PC-9 (cell line): ENCODE data around the gene HIPK4. TPM values are rescaled to one million over a fixed set of nuclear protein-coding genes. Genes with fewer than 3 reads are reported as not detected.

ENCODE experiments used
- BruUV-seq: library from RNA; stranded (reverse); fragments of 400-500 nt; replicated peaks from 2 replicates; lab custom pipeline; 2021; lab: Mats Ljungman, UMichigan
- CTCF ChIA-PET: fragments of 300-600 bp; sonication (Branson Sonifier 250); formaldehyde crosslinking; loops from one replicate; lab custom pipeline; 2022; ENCODE audit warnings: antibody characterized with exemption; lab: Charles Lee
- POLR2A ChIA-PET: fragments of 300-600 bp; sonication (Branson Sonifier 250); formaldehyde crosslinking; loops from one replicate; lab custom pipeline; 2022; ENCODE audit warnings: antibody characterized with exemption; ENCODE audit not compliant: unreplicated experiment; lab: Charles Lee
- DNase-seq, 2 experiments: peaks; one replicate each; pipeline versions ENCODE4 v3.0.0 to v3.0.0-alpha.2; 2015 to 2022; ENCODE audit warnings: mixed read lengths in 1 of 2
- H2AFZ ChIP-seq: fragments of 200-600 bp; sonication (generic); 2 replicates; pipeline ENCODE4 v1.8.1; 2017; ENCODE audit warnings: antibody characterized with exemption
- H3F3A ChIP-seq: fragments of 200-600 bp; sonication (generic); 2 replicates; pipeline ENCODE4 v1.8.1; 2017; ENCODE audit warnings: antibody characterized with exemption, mild to moderate bottlenecking, low read depth; ENCODE audit not compliant: insufficient read depth
- H3K27ac ChIP-seq: fragments of 200-600 bp; sonication (generic); 2 replicates; pipeline ENCODE4 v1.6.1; 2016; ENCODE audit warnings: mixed run types
- H3K27me3 ChIP-seq: fragments of 200-600 bp; sonication (generic); 2 replicates; pipeline ENCODE4 v1.6.1; 2016; ENCODE audit warnings: low read depth, mixed run types; ENCODE audit not compliant: insufficient read depth
- H3K36me3 ChIP-seq: fragments of 200-600 bp; sonication (generic); 2 replicates; pipeline ENCODE4 v1.6.1; 2016; ENCODE audit warnings: low read depth, mixed run types
- H3K4me1 ChIP-seq: fragments of 200-600 bp; sonication (generic); replicated peaks from 2 replicates; pipeline ENCODE4 v1.6.1; 2016; ENCODE audit warnings: mixed run types; ENCODE audit not compliant: insufficient read depth
- H3K4me2 ChIP-seq: fragments of 200-600 bp; sonication (generic); 2 replicates; pipeline ENCODE4 v1.6.1; 2017; ENCODE audit warnings: mixed run types
- H3K4me3 ChIP-seq: fragments of 200-600 bp; sonication (generic); 2 replicates; pipeline ENCODE4 v1.6.1; 2016; ENCODE audit warnings: mixed run types
- H3K79me2 ChIP-seq: fragments of 200-600 bp; sonication (generic); 2 replicates; pipeline ENCODE4 v1.6.1; 2017; ENCODE audit warnings: low read depth, mixed run types
- H3K9me2 ChIP-seq: fragments of 200-600 bp; sonication (generic); 2 replicates; pipeline ENCODE4 v1.8.1; 2017; ENCODE audit warnings: mild to moderate bottlenecking; ENCODE audit not compliant: insufficient read depth
- H3K9me3 ChIP-seq: fragments of 200-600 bp; sonication (generic); 2 replicates; pipeline ENCODE4 v1.8.1; 2016; ENCODE audit warnings: low read depth; ENCODE audit not compliant: insufficient read depth
- H4K20me1 ChIP-seq: fragments of 200-600 bp; sonication (generic); 2 replicates; pipeline ENCODE4 v1.8.1; 2017; ENCODE audit not compliant: insufficient read depth
- EZH2 ChIP-seq: fragments of 200-600 bp; sonication (generic); IDR thresholded peaks from 2 replicates; pipeline ENCODE4 v1.8.0; 2017; ENCODE audit warnings: antibody characterized with exemption, low read depth
- intact Hi-C: fragments of 100-400 bp; cut with micrococcal nuclease; formaldehyde crosslinking; loops from one replicate; pipeline ENCODE4 v1.10.0; 2022; ENCODE audit not compliant: unreplicated experiment
- total RNA-seq: library from RNA; stranded (reverse); gene quantifications from 2 replicates; pipeline ENCODE4 v1.2.3, GENCODE V29; 2021
- TF ChIP-seq, protein P1 (sequence below): fragments of 200-600 bp; sonication (generic); conservative IDR thresholded peaks from 2 replicates; pipeline ENCODE4 v1.6.1; 2017; ENCODE audit warnings: mixed run types, antibody characterized with exemption, mild to moderate bottlenecking, moderate library complexity

Gene HIPK4
- total RNA-seq, 1 experiment from 2014 or later: 0.37 TPM

GRCh38 chr19:40358773-40359172 is 31.2 kb downstream of the HIPK4 start:
- TF ChIP-seq EZH2: no peak
- TF ChIP-seq, protein P1, sequence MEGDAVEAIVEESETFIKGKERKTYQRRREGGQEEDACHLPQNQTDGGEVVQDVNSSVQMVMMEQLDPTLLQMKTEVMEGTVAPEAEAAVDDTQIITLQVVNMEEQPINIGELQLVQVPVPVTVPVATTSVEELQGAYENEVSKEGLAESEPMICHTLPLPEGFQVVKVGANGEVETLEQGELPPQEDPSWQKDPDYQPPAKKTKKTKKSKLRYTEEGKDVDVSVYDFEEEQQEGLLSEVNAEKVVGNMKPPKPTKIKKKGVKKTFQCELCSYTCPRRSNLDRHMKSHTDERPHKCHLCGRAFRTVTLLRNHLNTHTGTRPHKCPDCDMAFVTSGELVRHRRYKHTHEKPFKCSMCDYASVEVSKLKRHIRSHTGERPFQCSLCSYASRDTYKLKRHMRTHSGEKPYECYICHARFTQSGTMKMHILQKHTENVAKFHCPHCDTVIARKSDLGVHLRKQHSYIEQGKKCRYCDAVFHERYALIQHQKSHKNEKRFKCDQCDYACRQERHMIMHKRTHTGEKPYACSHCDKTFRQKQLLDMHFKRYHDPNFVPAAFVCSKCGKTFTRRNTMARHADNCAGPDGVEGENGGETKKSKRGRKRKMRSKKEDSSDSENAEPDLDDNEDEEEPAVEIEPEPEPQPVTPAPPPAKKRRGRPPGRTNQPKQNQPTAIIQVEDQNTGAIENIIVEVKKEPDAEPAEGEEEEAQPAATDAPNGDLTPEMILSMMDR: no peak
- CTCF ChIA-PET: no interaction called here
- no peaks in the 10 kb centered on the region for H3K79me2 ChIP-seq

DNA sequence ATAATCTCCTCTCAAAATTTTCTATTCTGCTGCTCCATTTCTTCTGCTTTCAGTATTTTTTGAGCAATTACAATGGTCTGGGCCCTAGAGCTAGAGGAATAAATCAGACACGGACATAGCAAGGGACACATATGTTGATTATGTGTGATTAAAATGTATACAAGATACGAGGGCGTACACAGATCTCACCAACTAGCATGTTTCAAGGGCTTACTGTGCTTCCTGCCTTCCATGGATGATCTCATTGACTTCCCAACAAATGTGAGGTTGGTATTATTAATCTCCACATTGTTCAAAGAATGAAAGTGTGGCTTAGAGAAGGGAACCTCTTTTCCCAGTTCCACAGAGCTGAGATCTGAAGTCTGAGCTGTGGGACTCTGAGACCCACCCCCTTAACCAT is 32.3 kb downstream of the HIPK4 start:
- Histone ChIP-seq H3K4me3 (no peak overlapping the region), H3K27ac (no peak overlapping the region), H3K4me1 (no peaks in the 10 kb centered on the region), H3F3A (no peaks in the 10 kb centered on the region), H2AFZ (no peak overlapping the region), H3K4me2 (no peak overlapping the region), H3K9me2 (no peaks in the 10 kb centered on the region), H3K27me3 (no peaks in the 10 kb centered on the region), H3K79me2 (no peaks in the 10 kb centered on the region), H4K20me1 (no peaks in the 10 kb centered on the region), H3K9me3 (no peaks in the 10 kb centered on the region), H3K36me3 (no peaks in the 10 kb centered on the region)
- intact Hi-C loops: no loop called here
- ChIA-PET POLR2A (no interaction called here), CTCF (no interaction called here)
- no peak for DNase-seq
- TF ChIP-seq, protein P1: no peak
- no peak for TF ChIP-seq EZH2
- BruUV-seq: no TSS peak

More at GRCh38 chr19:40358773-40359172, 31.2 kb downstream of the HIPK4 start:
- no peaks in the 10 kb centered on the region for H3K36me3 ChIP-seq
- no peak overlapping the region for H3K4me3 ChIP-seq
- POLR2A ChIA-PET: no interaction called here
- no peaks in the 10 kb centered on the region for H3K9me3 ChIP-seq
- H2AFZ ChIP-seq: no peak overlapping the region
- no TSS peak for BruUV-seq
- DNase-seq: no peak
- H3K27ac ChIP-seq: no peak overlapping the region
- intact Hi-C loops: no loop called here
- no peak overlapping the region for H3K4me2 ChIP-seq
- H3K4me1 ChIP-seq: no peaks in the 10 kb centered on the region
- no peaks in the 10 kb centered on the region for H3F3A ChIP-seq
- H3K27me3 ChIP-seq: no peaks in the 10 kb centered on the region
- no peaks in the 10 kb centered on the region for H3K9me2 ChIP-seq
- H4K20me1 ChIP-seq: no peaks in the 10 kb centered on the region

- H3K4me1 ChIP-seq: no peaks in the 10 kb centered on the region
- H3K79me2 ChIP-seq: no peaks in the 10 kb centered on the region
- DNase-seq: no peak
- H2AFZ ChIP-seq: no peak overlapping the region
- ChIA-PET POLR2A (interaction anchor here (0.5 kb wide), 1 partner anchor 199 kb away, joined by 3 read pairs; no protein-coding TSS in a partner anchor), CTCF (no interaction called here)
- H3K9me3 ChIP-seq: no peaks in the 10 kb centered on the region
- H3K9me2 ChIP-seq: no peaks in the 10 kb centered on the region
- H3K4me2 ChIP-seq: no peak overlapping the region
- no peak for TF ChIP-seq EZH2
- TF ChIP-seq, protein P1: no peak
- no peak overlapping the region for H3K27ac ChIP-seq
- no peaks in the 10 kb centered on the region for H4K20me1 ChIP-seq
- no peaks in the 10 kb centered on the region for H3K27me3 ChIP-seq
- no peak overlapping the region for H3K4me3 ChIP-seq
- BruUV-seq: no TSS peak
- intact Hi-C loops: no loop called here
- H3K36me3 ChIP-seq: no peaks in the 10 kb centered on the region
- H3F3A ChIP-seq: no peaks in the 10 kb centered on the region
Observed at GRCh38 chr19:40356681-40357595, 33.0 kb downstream of the HIPK4 start.
